Measurements from ENCODE around the gene APEX2. TPM values are rescaled to one million over a fixed set of nuclear protein-coding genes. Genes with fewer than 3 reads are reported as not detected.

Gene APEX2
- total RNA-seq, 1 donor = 8.8 TPM

Other genes with a start within 250 kb of the APEX2 start
- gene ITIH6, start 202.1 kb upstream of the APEX2 start, total RNA-seq (ENCODE audit: low replicate concordance) = not detected in 2 replicates
- gene MAGED2, start 192.6 kb upstream of the APEX2 start, total RNA-seq (ENCODE audit: low replicate concordance) = 147 and 163 TPM in 2 replicates
- 12.5 and 13.1 TPM in 2 replicates for gene TRO, start 79.5 kb upstream of the APEX2 start, total RNA-seq (ENCODE audit: low replicate concordance)
- 0.09 TPM in 1 of 2 replicates, not detected in the other for gene PFKFB1, start 6.2 kb upstream of the APEX2 start, total RNA-seq (ENCODE audit: low replicate concordance)
- not detected in 2 replicates for gene ALAS2, start 30.6 kb downstream of the APEX2 start, total RNA-seq (ENCODE audit: low replicate concordance)
- not detected in 2 replicates for gene PAGE2B, start 74.7 kb downstream of the APEX2 start, total RNA-seq (ENCODE audit: low replicate concordance)
- not detected in 2 replicates for gene PAGE2, start 88.7 kb downstream of the APEX2 start, total RNA-seq (ENCODE audit: low replicate concordance)
- gene PAGE5, start 220.0 kb downstream of the APEX2 start, total RNA-seq (ENCODE audit: low replicate concordance) = not detected in 2 replicates